Neural crest cell (in vitro differentiated cells): ENCODE results near the gene CHIT1. TPM values are rescaled to one million over a fixed set of nuclear protein-coding genes. Genes with fewer than 3 reads are reported as not detected.
A peak's percentile ranks its signal among the peaks of the same experiment; 100 is the strongest.

Experiments
- DNase-seq: peaks from one replicate; pipeline ENCODE4 v3.0.0; 2021; ENCODE audit warnings: low read depth, mixed read lengths, low spot score
- H3K27ac Mint-ChIP-seq: one replicate; pipeline ENCODE4 v1.8.0; 2021; ENCODE audit warnings: mild to moderate bottlenecking, mixed read lengths; ENCODE audit not compliant: unreplicated experiment
- H3K27me3 Mint-ChIP-seq: 2 replicates; pipeline ENCODE4 v1.8.0; 2021; ENCODE audit warnings: low read depth, mild to moderate bottlenecking, mixed read lengths
- H3K36me3 Mint-ChIP-seq: 2 replicates; pipeline ENCODE4 v1.8.0; 2021; ENCODE audit warnings: low read depth, mild to moderate bottlenecking, mixed read lengths
- H3K4me1 Mint-ChIP-seq: 2 replicates; pipeline ENCODE4 v1.8.0; 2021; ENCODE audit warnings: mixed read lengths
- H3K4me3 Mint-ChIP-seq: one replicate; pipeline ENCODE4 v1.8.0; 2021; ENCODE audit warnings: mild to moderate bottlenecking, mixed read lengths
- H3K9me3 Mint-ChIP-seq: 2 replicates; pipeline ENCODE4 v1.8.0; 2021; ENCODE audit warnings: mixed read lengths
- CTCF ChIP-seq: fragments of 200-600 bp; sonication (generic); conservative IDR thresholded peaks from 2 replicates; pipeline ENCODE4 v1.5.0; 2021; ENCODE audit warnings: antibody characterized with exemption, mild to moderate bottlenecking
- total RNA-seq: library from RNA; stranded (reverse); gene quantifications from 2 replicates; pipeline ENCODE4 v1.2.1, GENCODE V29; 2021

The CHIT1 gene
- total RNA-seq, 1 donor from 2014 or later: not detected

GRCh38 chr1:203167026-203167912 lies 62.2 kb downstream of the CHIT1 start:
- Mint-ChIP-seq H3K4me3 (no peak overlapping the region), H3K27me3 (no peaks in the 10 kb centered on the region), H3K9me3 (no peaks in the 10 kb centered on the region), H3K36me3 (no peaks in the 10 kb centered on the region), H3K27ac (no peak overlapping the region), H3K4me1 (no peaks in the 10 kb centered on the region)
- no peak for DNase-seq
- TF ChIP-seq CTCF: no peak

GRCh38 chr1:203166192-203166940 lies 63.1 kb downstream of the CHIT1 start:
- no peak for TF ChIP-seq CTCF
- H3K27ac Mint-ChIP-seq: peak overlapping the region; percentile 87
- DNase-seq: no peak
- no peaks in the 10 kb centered on the region for H3K9me3 Mint-ChIP-seq
- H3K36me3 Mint-ChIP-seq: no peaks in the 10 kb centered on the region
- H3K27me3 Mint-ChIP-seq: no peaks in the 10 kb centered on the region
- H3K4me3 Mint-ChIP-seq: no peak overlapping the region
- H3K4me1 Mint-ChIP-seq: no peaks in the 10 kb centered on the region

Other genes starting within 250 kb of the CHIT1 start
- 76.5 and 81.5 TPM in 2 replicates for gene TMEM183A, start 222.3 kb downstream of the CHIT1 start, total RNA-seq
- gene PPFIA4, start 203.2 kb downstream of the CHIT1 start, total RNA-seq: 2.6 and 5.0 TPM in 2 replicates
- not detected in 2 replicates for gene MYOG, start 143.7 kb downstream of the CHIT1 start, total RNA-seq
- gene ADORA1, start 101.9 kb downstream of the CHIT1 start, total RNA-seq: 1.9 and 2.0 TPM in 2 replicates
- not detected in 2 replicates for gene MYBPH, start 53.8 kb downstream of the CHIT1 start, total RNA-seq
- gene CHI3L1, start 43.0 kb downstream of the CHIT1 start, total RNA-seq: not detected in 2 replicates
- 16.1 and 18.1 TPM in 2 replicates for gene BTG2, start 75.8 kb upstream of the CHIT1 start, total RNA-seq
- 0.35 and 0.39 TPM in 2 replicates for gene FMOD, start 121.4 kb upstream of the CHIT1 start, total RNA-seq
- 2.9 and 3.4 TPM in 2 replicates for gene PRELP, start 246.1 kb upstream of the CHIT1 start, total RNA-seq